Measurements from ENCODE around the gene HDAC4.
A peak's percentile ranks its signal among the peaks of the same experiment; 100 is the strongest.

HDAC4 gene

GRCh38 chr2:239425631-239426030 lies 24.8 kb upstream of the HDAC4 start:
- no peak for DNase-seq

DNA sequence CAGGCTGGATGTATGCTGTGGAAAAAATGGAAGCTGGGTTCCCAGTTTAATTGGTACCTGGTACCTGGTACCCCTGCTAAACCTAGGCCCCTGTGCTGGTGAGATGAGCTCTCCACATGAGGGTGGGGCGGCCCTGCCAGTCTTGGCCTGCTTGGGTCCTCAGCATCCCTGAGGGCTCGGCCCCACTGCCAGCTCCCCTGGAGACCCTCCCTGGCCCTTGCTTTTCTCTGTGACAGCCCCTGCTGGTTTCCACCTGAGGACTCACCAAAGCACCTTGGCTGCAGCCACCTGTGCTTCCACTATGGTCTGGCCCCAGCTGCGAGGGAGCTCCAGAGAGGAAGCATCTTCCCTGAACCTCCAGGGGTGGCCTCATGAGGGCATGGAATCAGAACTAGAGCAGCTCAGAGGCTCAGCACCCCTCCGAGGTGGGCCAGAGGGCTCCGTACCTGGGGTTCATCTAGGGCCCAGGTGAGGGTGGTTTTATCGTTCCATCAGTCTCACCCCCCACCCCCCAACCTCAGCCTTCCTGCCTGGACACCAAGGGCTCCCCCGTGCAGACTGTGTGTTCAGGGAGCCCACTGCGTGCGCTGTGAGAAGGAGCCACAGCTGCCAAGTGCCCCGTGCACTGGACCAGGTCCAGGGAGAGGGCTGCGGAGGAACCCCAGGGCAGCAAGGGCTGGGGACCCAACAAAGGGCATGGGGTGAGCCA lies 23.7 kb upstream of the HDAC4 start:
- DNase-seq: no peak

GRCh38 chr2:239423551-239423950 lies 22.7 kb upstream of the HDAC4 start:
- DNase-seq: no peak

DNA sequence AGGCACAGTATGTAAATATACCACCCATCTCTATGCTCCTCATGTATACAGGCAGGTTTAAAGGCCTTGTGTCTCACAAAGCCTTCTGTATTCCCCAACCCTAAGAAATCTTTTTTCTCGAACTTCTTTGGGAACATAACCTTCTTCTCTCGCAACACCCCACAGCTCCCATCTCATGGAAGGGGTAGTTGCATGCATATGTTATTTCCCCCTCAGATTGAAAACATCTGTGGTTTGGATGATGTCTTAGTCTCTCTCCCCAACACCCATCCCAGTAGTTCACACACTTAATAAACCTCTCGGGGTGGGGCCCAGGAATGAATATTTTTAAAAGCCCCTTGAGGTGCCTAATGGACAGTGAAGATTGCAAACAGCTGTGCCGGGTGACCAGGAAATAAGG lies 21.0 kb upstream of the HDAC4 start:
- no peak for DNase-seq

DNA sequence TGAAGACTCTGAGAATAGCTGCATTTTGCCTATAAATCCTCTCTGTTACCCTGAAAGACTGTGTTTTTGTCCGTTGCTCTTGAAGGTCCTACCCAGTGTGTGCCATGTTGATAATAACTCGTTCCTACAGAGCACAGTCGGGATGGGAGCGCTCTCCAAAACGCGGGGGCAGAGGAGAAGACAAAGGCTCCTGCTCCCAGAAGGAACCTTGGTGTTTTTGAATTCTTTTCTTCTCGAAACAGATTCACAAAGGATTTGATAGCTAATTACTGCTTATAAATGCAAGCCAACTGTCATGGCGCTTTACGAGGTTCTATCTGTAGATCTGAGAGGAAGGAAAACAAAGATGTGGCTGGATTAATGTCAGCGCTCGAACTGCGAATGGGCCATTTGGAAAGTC lies 19.3 kb upstream of the HDAC4 start:
- no peak for DNase-seq

DNA sequence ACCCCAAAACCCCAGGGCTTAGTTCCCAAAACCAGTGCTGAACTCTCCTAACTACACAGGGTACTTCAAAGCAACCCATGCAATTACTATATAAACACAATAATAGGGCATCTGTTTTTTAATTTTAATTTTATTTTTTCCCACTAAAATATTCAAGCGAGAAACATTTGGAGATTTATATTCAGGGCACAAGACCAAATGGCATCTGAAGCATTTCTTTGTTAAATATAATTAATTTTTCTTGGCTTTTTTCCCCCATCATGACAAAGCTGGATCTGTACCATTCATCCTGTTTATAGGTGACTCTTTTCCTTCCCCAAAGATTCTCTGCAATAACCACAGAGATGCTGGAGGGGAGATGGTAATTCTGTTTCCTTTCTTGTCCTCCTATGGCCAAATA lies 18.1 kb upstream of the HDAC4 start:
- no peak for DNase-seq

DNA sequence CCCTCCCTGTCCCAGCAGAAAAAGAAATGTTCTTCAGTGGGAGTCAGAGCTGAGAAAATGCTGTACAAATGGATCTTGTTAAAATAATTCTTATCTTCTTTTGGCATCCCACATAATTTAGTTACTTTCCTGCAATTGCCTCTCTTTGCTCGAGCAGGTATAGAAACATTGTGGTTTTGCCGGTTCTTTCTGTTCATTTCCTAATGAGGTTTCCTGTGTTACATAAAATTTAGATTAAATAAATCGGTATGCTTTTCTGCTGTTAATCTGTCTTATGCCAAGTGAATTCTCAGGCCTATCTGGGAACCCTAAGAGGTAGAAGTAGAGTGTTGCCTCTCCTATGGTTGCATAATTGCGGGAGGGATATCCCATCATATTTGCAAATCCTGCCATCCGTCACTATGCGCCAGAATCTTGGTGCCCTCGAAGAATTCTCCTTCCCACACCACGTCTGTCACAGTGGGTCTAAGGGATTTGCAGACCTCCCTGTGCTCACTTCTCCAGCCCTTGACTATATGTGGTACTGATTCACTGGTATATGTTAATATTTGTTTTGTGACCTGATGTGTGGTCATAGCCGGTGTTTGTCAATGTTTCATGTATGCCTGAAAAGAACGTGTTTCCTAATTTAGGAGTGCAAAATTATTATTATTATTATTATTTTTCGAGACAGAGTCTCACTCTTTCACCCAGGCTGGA lies 12.2 kb upstream of the HDAC4 start:
- DNase-seq: no peak

DNA sequence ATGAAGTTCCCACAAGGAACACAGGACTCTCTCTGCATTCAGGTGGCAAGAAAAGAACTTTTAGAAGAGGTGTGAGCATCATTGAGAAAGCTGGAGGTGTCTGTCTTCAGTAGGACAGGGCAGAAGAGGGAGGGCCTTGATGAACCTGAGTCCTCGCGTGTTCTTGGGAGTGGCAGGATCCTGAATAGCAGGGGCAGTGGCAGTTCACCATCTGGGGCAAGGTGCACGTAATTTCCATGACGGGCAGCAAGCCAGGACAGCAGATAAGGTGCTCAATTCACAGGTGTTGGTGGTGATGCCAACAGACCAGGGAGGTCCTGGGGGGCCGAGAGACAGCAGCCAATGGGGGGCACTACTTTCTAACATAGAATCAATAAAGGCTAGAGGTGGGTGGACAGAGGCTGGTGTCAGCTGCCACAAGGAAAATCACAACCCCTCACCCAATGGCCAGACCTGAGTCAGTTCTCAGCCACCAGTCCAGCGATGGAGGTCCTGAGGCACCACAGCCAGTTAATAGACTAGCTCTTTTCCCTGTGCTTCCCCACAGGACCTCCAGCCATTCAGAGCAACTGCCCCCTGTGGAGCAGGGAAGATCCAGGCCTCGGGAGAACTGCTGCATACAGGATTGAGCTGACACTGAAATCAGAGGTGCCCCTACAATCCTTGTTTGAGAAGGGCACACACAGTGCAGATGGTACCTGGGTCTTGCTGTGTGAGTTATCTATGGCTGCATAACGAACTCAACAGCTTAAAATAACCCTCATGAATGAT lies 10.9 kb upstream of the HDAC4 start:
- no peak for DNase-seq

DNA sequence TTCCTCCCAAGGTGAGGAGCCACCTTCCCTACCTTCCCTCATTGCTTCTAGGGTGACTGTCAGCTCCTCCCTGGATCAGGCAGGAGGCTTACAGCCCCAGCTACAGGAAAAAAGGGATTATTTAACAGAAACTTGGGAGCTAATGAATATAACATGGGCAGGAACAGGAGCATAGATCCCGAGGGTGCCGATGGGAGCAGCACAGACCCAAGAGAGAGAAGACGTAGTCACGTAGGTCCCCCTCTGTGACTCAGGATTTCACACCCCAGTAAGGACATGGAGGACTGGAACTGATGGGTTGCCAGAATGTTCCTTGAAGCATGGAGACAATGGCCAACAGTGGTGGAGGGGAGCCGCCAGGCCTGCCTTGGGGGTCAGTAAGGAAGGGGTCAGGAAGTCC lies 10.3 kb upstream of the HDAC4 start:
- DNase-seq: no peak

GRCh38 chr2:239409976-239410375 lies 9.2 kb upstream of the HDAC4 start:
- no peak for DNase-seq

- no peak for DNase-seq
Measured at GRCh38 chr2:239407112-239407511, 6.3 kb upstream of the HDAC4 start.

GRCh38 chr2:239406316-239406995 lies 5.6 kb upstream of the HDAC4 start:
- no peak for DNase-seq

GRCh38 chr2:239405071-239405470 lies 4.3 kb upstream of the HDAC4 start:
- DNase-seq: no peak

DNA sequence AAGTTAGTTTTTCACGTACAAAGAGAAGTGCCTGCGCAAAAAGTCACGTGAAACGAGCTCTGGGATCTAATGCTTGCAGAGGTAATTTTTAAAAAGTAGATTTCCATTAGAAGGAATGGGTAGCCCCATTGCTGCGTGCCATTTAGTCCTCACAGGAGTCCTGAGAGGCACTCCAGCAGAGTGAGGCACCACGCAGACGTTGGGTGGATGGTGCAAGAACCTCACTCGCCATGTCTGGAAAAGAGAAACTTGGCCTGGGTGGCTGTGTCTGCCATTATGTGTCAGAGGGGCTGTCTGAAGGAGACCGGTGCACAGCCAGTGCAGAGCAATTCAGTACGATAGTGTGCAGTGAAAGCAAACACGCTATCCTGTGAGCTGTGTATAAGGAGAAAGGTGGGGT lies 1.8 kb upstream of the HDAC4 start:
- DNase-seq: no peak

DNA sequence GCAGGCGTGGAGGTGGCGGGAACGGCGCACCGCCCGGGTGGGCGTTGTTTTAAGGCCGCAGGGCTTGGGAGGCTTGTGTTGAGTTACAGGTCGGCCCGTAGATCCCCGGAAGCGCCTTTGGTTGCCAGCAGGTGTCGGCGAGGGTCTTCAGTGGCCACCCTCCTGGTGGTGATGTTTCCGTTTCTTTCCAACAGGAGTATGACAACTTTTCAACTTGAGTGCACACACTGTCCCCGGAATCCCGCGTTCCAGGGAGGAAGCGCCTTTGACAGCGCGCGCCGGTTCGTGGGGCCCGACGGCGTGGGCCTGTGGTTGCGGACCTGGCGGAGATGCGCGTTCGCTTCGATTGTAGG lies 1.0 kb upstream of the HDAC4 start:
- peak; percentile 52 for DNase-seq

- peak; percentile 100 for DNase-seq
Measured at GRCh38 chr2:239401067-239401880, 454 bp upstream of the HDAC4 start.

DNA sequence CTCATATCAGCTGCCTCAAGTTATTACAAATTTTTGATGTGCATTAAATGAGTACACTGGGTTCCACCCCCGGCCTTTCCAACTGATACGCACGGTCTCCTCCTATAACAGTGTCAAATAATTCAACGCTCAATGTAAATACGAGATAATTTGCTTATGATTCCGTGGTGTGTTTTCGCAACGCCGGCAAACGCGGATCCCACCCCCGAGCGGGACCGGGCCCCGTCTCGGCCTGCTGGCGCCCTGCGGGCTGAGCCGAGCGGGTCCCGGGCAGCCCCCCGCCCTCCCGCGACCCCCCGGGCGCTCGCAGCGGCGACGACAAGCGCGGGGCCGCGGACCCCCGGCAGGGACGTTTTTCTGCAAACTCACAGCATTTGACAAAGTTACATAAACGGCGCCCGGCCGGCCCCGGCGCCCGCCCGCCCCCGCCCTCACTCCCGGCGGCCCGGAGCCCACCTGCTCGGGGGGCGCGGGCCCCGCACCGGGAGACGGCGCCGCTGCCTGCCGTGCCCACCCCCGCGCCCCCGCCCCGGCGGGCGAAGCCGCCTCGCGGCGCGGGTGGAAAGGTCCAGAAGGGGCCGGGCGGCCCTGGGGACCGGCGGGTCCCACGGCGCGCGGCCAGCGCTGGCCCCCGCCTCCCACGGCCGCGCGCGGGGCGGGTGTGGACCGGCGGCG lies 762 bp downstream of the HDAC4 start:
- DNase-seq: no peak

DNA sequence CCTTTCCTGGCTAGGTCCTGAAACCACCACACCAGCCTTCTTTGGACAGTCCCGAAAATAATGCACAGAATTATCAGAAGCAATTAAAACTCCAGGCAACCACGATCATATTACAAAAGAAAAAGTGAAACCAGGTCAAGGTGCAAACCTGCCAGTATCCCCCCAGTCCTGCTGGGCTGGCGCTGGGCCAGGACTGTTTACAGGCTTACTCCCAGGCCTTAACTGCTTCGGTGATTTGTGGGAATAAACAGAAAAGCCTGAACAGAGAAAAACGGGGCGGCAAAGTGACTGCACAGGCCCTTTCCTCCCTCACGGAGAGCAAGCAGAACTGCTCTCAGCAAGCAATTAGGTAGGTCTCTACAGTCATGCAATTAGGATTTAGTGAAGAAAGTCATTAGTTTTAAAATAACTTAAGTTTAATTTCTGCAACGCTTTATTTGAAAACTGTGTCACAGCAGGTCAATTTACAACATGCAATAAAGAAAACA lies 1.3 kb downstream of the HDAC4 start:
- peak; percentile 37 for DNase-seq

- no peak for DNase-seq
Measured at GRCh38 chr2:239398521-239398921, 2.3 kb downstream of the HDAC4 start.

GRCh38 chr2:239397931-239398471 lies 2.8 kb downstream of the HDAC4 start:
- no peak for DNase-seq

DNA sequence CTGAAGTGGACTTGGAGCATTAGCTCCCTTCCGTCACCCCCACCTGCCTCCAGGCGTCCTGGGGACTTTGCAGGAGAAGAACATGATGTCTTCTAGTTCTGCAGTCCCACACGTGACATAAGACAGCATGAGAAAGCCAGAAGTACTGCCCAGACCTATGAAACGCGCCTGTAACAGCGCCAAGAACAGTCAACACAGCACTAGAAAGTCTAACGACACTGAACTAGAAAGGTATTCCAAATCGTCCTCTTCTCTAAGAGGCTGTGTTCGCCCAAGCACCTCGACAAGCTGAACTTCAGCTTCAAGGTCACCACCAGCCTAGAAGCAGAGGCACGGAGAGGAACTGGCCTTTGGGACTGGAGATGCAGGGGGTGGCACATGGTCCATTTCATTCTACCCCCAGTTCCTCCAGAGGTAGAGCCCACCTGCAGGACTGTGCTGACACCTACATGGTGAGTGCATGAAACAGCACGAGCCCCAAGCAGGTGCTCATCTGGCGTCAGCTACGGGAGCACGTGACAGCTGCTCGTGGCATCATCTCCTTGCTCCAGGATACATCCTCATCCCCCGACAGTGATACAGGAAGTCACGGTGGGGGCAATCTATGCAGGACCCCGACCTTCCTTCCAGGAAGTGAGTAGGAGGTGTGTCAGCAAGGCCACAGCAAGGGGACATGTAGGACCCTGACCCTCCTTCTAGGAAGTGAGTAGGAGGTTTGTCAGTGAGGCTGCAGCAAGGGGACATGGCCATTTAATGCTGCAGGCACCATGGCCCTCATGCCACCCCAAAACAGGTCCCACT lies 3.7 kb downstream of the HDAC4 start:
- peak; percentile 9 for DNase-seq
